Measurements from ENCODE around the gene HECTD1. TPM values are rescaled to one million over a fixed set of nuclear protein-coding genes. Genes with fewer than 3 reads are reported as not detected.

HECTD1 gene
- total and polyA plus RNA-seq, 9 of the 15 experiments (the other 6 are each of a cell fraction or from before 2014, with no cell fraction given) = 27.9 to 111 (median 78.1) TPM

DNA sequence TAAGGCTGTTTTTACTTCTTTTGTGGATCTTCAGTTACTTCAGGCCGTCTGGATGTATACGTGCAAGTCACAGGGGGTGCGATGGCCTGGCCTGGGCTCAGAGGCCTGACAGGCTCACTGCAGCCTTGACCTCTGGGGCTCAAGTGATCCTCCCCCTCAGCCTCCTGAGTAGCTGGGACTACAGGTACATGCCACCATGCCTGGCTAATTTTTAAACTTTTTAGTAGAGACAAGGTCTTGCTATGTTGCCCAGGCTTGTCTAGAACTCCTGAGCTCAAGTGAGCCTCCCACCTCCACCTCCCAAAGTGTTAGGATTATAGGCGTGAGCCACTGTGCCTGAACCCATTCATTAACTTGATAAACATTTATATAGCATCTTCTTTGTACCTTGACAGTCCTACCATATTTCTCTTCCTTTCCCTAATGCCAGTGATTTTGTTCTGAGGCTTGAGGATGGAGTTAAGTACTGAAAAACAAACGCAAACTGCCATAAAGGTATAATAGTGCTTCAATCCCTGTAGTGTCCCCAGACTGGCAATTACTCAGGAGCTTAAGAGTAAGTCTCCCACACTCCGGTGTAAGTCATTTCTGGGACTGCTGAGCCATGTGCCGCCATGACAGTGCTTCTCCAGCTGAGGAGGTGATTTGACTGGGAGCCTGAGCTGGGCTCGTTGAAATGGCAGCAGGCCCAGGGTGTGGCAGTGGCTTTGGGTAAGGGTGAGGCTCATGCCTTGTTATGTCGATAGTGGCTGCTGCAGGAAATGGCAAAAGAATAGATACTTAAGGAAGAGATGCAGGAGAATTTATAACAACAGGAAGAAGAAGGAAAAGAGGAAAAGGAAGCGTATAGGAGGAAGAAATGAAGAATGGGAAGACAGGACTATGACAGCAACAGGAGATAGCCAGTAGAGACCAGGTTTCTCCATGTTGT lies 43.7 kb upstream of the HECTD1 start:
- no peaks in the 10 kb centered on the region; a peak in 1 of 5 replicates for H3K4me1 ChIP-seq (replicated peaks in 1 of 2; ENCODE audit: control insufficient read depth in 2 of 2, insufficient read depth in 2 of 2, low read length in 2 of 2)
- no peaks in the 10 kb centered on the region for H3K9me3 ChIP-seq (replicated peaks; ENCODE audit: control insufficient read depth, insufficient read depth, low read depth, low read length)
- no peak overlapping the region for H3K4me2 ChIP-seq (ENCODE audit: insufficient read depth, low read length)
- H3K27ac ChIP-seq (ENCODE audit: extremely low read depth, low read depth, low read length) = no peak overlapping the region
- H3K27me3 ChIP-seq (ENCODE audit: control insufficient read depth in 2 of 2, insufficient read depth in 2 of 2, low read length in 2 of 2) = no peaks in the 10 kb centered on the region
- CTCF ChIA-PET (ENCODE audit: low intra/inter-chr PET ratio) = no interaction called here
- H3K36me3 ChIP-seq (ENCODE audit: control insufficient read depth, insufficient read depth, low read length) = no peaks in the 10 kb centered on the region
- TF ChIP-seq YY1 (IDR thresholded peaks at IDR 0.05; ENCODE audit: borderline replicate concordance in 1 of 3, control insufficient read depth in 1 of 3, extremely low read depth in 1 of 3, insufficient read depth in 3 of 3, insufficient read length in 1 of 3, insufficient replicate concordance in 2 of 3, low read depth in 1 of 3, low read length in 2 of 3) = peak in 1 of 3 experiments; percentile 46
- TF ChIP-seq ZC3H11A (IDR thresholded peaks at IDR 0.05; ENCODE audit: low read depth, low read length) = no peak
- TF ChIP-seq TEAD1 (CRISPR knock-in tag; IDR thresholded peaks at IDR 0.05) = no peak
- no peaks in the 10 kb centered on the region for H4K20me1 ChIP-seq (replicated peaks; ENCODE audit: control insufficient read depth, insufficient read depth, low read length)
- in situ Hi-C loops (cut with MboI) = no loop called here
- WGBS (ENCODE audit: insufficient coverage, low coverage, missing lambda C conversion rate) = 42% methylated on average over 6 of the region's 10 CpGs
- H3K79me2 ChIP-seq (ENCODE audit: control insufficient read depth, insufficient read depth, low read length) = no peaks in the 10 kb centered on the region
- BruUV-seq (replicated peaks) = no TSS peak
- peak overlapping the region; percentile 61 for H2AFZ ChIP-seq (ENCODE audit: low read depth, low read length)
- ATAC-seq (peak; percentile 50), DNase-seq (ENCODE audit: extremely low read depth in 1 of 4, low spot score in 3 of 4) (no peak), FAIRE-seq (no peak)
- peak overlapping the region in 1 of 2 experiments; percentile 68; a peak in 1 of 4 replicates for H3K9ac ChIP-seq (ENCODE audit: insufficient read depth in 1 of 2, low read depth in 2 of 2, low read length in 2 of 2)
- H3K9me1 ChIP-seq (ENCODE audit: control insufficient read depth, insufficient read depth, low read length) = no peaks in the 10 kb centered on the region
- intact Hi-C loops (cut with micrococcal nuclease) = no loop called here
- POLR2A ChIA-PET = no interaction called here
- H3K4me3 ChIP-seq = no peak overlapping the region

All from K562 (cell line).